ENCODE data around the gene MBLAC1.
A peak's percentile ranks its signal among the peaks of the same experiment; 100 is the strongest.

The MBLAC1 gene

GRCh38 chr7:100152937-100153666, 26.3 kb downstream of the MBLAC1 start:
- no peak for DNase-seq (ENCODE audit: low spot score in 2 of 2)
- no peak overlapping the region for H3K4me3 Mint-ChIP-seq
- peaks cover 51% of the 10 kb centered on the region for H3K4me1 Mint-ChIP-seq
- H3K27ac Mint-ChIP-seq (ENCODE audit: low read depth): peak overlapping the region; percentile 33
- H3K9me3 Mint-ChIP-seq: no peaks in the 10 kb centered on the region
- peaks cover 31% of the 10 kb centered on the region for H3K36me3 Mint-ChIP-seq (ENCODE audit: insufficient read depth)
- ATAC-seq (replicated peaks; ENCODE audit: extremely low read depth, poor library complexity, severe bottlenecking): no peak
- H3K27me3 Mint-ChIP-seq: no peaks in the 10 kb centered on the region

GRCh38 chr7:100153708-100154535, 27.2 kb downstream of the MBLAC1 start:
- Mint-ChIP-seq H3K36me3 (ENCODE audit: insufficient read depth) (peaks cover 28% of the 10 kb centered on the region), H3K27ac (ENCODE audit: low read depth) (no peak overlapping the region), H3K4me3 (no peak overlapping the region), H3K27me3 (no peaks in the 10 kb centered on the region), H3K4me1 (peaks cover 43% of the 10 kb centered on the region), H3K9me3 (no peaks in the 10 kb centered on the region)
- ATAC-seq (replicated peaks; ENCODE audit: extremely low read depth, poor library complexity, severe bottlenecking) (no peak), DNase-seq (ENCODE audit: low spot score in 2 of 2) (no peak)

- Mint-ChIP-seq H3K4me3 (no peak overlapping the region), H3K36me3 (ENCODE audit: insufficient read depth) (peaks cover 25% of the 10 kb centered on the region), H3K9me3 (no peaks in the 10 kb centered on the region), H3K27ac (ENCODE audit: low read depth) (no peak overlapping the region), H3K4me1 (peaks cover 42% of the 10 kb centered on the region), H3K27me3 (no peaks in the 10 kb centered on the region)
- DNase-seq (ENCODE audit: low spot score in 2 of 2): no peak
- no peak for ATAC-seq (replicated peaks; ENCODE audit: extremely low read depth, poor library complexity, severe bottlenecking)
Measured at GRCh38 chr7:100154651-100155491, 28.1 kb downstream of the MBLAC1 start.

GRCh38 chr7:100155553-100156317, 29.0 kb downstream of the MBLAC1 start:
- Mint-ChIP-seq H3K9me3 (no peaks in the 10 kb centered on the region), H3K36me3 (ENCODE audit: insufficient read depth) (peaks cover 22% of the 10 kb centered on the region), H3K27ac (ENCODE audit: low read depth) (peak overlapping the region; percentile 53), H3K27me3 (no peaks in the 10 kb centered on the region), H3K4me1 (peaks cover 33% of the 10 kb centered on the region), H3K4me3 (peak overlapping the region; percentile 78)
- no peak for ATAC-seq (replicated peaks; ENCODE audit: extremely low read depth, poor library complexity, severe bottlenecking)
- no peak for DNase-seq (ENCODE audit: low spot score in 2 of 2)

- no peaks in the 10 kb centered on the region for H3K9me3 Mint-ChIP-seq
- ATAC-seq (replicated peaks; ENCODE audit: extremely low read depth, poor library complexity, severe bottlenecking): peak; percentile 47
- peak overlapping the region; percentile 53 for H3K27ac Mint-ChIP-seq (ENCODE audit: low read depth)
- peak overlapping the region; percentile 78 for H3K4me3 Mint-ChIP-seq
- H3K27me3 Mint-ChIP-seq: no peaks in the 10 kb centered on the region
- DNase-seq (ENCODE audit: low spot score in 2 of 2): no peak
- peaks cover 33% of the 10 kb centered on the region for H3K4me1 Mint-ChIP-seq
- H3K36me3 Mint-ChIP-seq (ENCODE audit: insufficient read depth): peaks cover 19% of the 10 kb centered on the region
Measured at GRCh38 chr7:100156331-100157068, 29.7 kb downstream of the MBLAC1 start.

- H3K9me3 Mint-ChIP-seq: no peaks in the 10 kb centered on the region
- peaks cover 14% of the 10 kb centered on the region for H3K36me3 Mint-ChIP-seq (ENCODE audit: insufficient read depth)
- no peaks in the 10 kb centered on the region for H3K27me3 Mint-ChIP-seq
- peak overlapping the region; percentile 78 for H3K4me3 Mint-ChIP-seq
- H3K4me1 Mint-ChIP-seq: peaks cover 32% of the 10 kb centered on the region
- no peak for DNase-seq (ENCODE audit: low spot score in 2 of 2)
- ATAC-seq (replicated peaks; ENCODE audit: extremely low read depth, poor library complexity, severe bottlenecking): no peak
- H3K27ac Mint-ChIP-seq (ENCODE audit: low read depth): peak overlapping the region; percentile 53
Measured at GRCh38 chr7:100157069-100157333, 30.2 kb downstream of the MBLAC1 start.

- H3K27ac Mint-ChIP-seq (ENCODE audit: low read depth): peak overlapping the region; percentile 62
- H3K4me3 Mint-ChIP-seq: peak overlapping the region; percentile 78
- ATAC-seq (replicated peaks; ENCODE audit: extremely low read depth, poor library complexity, severe bottlenecking) (peak; percentile 14), DNase-seq (ENCODE audit: low spot score in 2 of 2) (no peak)
- peaks cover 12% of the 10 kb centered on the region for H3K36me3 Mint-ChIP-seq (ENCODE audit: insufficient read depth)
- H3K27me3 Mint-ChIP-seq: no peaks in the 10 kb centered on the region
- peaks cover 27% of the 10 kb centered on the region for H3K4me1 Mint-ChIP-seq
- H3K9me3 Mint-ChIP-seq: no peaks in the 10 kb centered on the region
Measured at GRCh38 chr7:100157334-100158228, 30.8 kb downstream of the MBLAC1 start.

GRCh38 chr7:100158229-100159098, 31.7 kb downstream of the MBLAC1 start, which contains the start of gene TRAPPC14:
TRAPPC14 (minus strand) TSS chr7:100158723; CDS start chr7:100158499, 224 bp downstream.
- Mint-ChIP-seq H3K4me1 (peaks cover 30% of the 10 kb centered on the region), H3K27ac (ENCODE audit: low read depth) (peak within 1 kb of the TSS; percentile 62), H3K9me3 (no peaks in the 10 kb centered on the region), H3K27me3 (no peaks in the 10 kb centered on the region), H3K4me3 (peak within 1 kb of the TSS; percentile 78), H3K36me3 (ENCODE audit: insufficient read depth) (peaks cover 11% of the 10 kb centered on the region)
- peak; percentile 83 for ATAC-seq (replicated peaks; ENCODE audit: extremely low read depth, poor library complexity, severe bottlenecking)
- DNase-seq (ENCODE audit: low spot score in 2 of 2): peak; percentile 75 to 83

- Mint-ChIP-seq H3K4me1 (peaks cover 31% of the 10 kb centered on the region), H3K4me3 (peak overlapping the region; percentile 78)
Measured at GRCh38 chr7:100159099-100159623, 32.4 kb downstream of the MBLAC1 start.

GRCh38 chr7:100160067-100160466, 33.3 kb downstream of the MBLAC1 start:
- Mint-ChIP-seq H3K27me3 (no peaks in the 10 kb centered on the region), H3K4me3 (peak overlapping the region; percentile 78), H3K4me1 (peaks cover 31% of the 10 kb centered on the region), H3K27ac (ENCODE audit: low read depth) (no peak overlapping the region), H3K9me3 (no peaks in the 10 kb centered on the region), H3K36me3 (ENCODE audit: insufficient read depth) (peaks cover 6% of the 10 kb centered on the region)
- no peak for DNase-seq (ENCODE audit: low spot score in 2 of 2)
- ATAC-seq (replicated peaks; ENCODE audit: extremely low read depth, poor library complexity, severe bottlenecking): no peak

More at GRCh38 chr7:100159099-100159623, 32.4 kb downstream of the MBLAC1 start:
- H3K36me3 Mint-ChIP-seq (ENCODE audit: insufficient read depth): peaks cover 8% of the 10 kb centered on the region
- DNase-seq (ENCODE audit: low spot score in 2 of 2): no peak
- H3K27ac Mint-ChIP-seq (ENCODE audit: low read depth): peak overlapping the region; percentile 46
- no peaks in the 10 kb centered on the region for H3K9me3 Mint-ChIP-seq
- H3K27me3 Mint-ChIP-seq: no peaks in the 10 kb centered on the region
- no peak for ATAC-seq (replicated peaks; ENCODE audit: extremely low read depth, poor library complexity, severe bottlenecking)
